Epithelial cell of proximal tubule (primary cell): ENCODE data around the gene TPM4. TPM values are rescaled to one million over a fixed set of nuclear protein-coding genes. Genes with fewer than 3 reads are reported as not detected.

Source experiments
- DNase-seq: peaks from one replicate; pipeline ENCODE4 v3.0.0-alpha.2; 2011; ENCODE audit warnings: low read depth
- H3K4me3 ChIP-seq: 2 replicates; pipeline ENCODE4 v1.5.1; 2011; ENCODE audit warnings: low read depth, mild to moderate bottlenecking, low read length
- total RNA-seq: library from RNA; depleted of rRNA; stranded (reverse); fragments of >200 nt; gene quantifications from 2 replicates; pipeline ENCODE4 v1.2.3, GENCODE V29; 2015
- TF ChIP-seq, protein P1 (sequence below): conservative IDR thresholded peaks from 2 replicates; pipeline ENCODE4 v1.5.1; 2012; ENCODE audit warnings: low read depth, mild to moderate bottlenecking, low read length

Gene TPM4
- total RNA-seq, 1 donor from 2014 or later = 968 TPM

DNA sequence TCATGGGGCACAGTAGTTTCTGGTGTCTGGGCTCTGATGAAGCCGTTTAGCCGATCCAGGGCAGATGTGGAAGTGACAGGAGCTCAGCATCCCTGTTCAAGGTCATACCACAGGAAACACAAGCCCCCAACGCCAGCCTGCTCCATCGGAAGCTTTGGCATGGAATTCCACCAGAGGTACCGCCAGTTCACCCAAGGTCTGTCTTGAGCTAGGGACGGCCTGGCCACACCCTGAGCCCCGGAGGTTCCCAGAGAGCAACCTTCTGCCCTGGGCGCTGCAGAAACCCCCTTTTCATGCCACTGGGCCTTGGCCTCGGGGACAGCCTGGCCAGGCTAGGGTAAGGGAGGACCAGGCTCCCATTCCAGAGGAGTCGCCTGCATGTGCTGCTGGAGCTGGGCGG is 39.4 kb upstream of the TPM4 start:
- no peak for DNase-seq
- no peak overlapping the region for H3K4me3 ChIP-seq
- TF ChIP-seq, protein P1, sequence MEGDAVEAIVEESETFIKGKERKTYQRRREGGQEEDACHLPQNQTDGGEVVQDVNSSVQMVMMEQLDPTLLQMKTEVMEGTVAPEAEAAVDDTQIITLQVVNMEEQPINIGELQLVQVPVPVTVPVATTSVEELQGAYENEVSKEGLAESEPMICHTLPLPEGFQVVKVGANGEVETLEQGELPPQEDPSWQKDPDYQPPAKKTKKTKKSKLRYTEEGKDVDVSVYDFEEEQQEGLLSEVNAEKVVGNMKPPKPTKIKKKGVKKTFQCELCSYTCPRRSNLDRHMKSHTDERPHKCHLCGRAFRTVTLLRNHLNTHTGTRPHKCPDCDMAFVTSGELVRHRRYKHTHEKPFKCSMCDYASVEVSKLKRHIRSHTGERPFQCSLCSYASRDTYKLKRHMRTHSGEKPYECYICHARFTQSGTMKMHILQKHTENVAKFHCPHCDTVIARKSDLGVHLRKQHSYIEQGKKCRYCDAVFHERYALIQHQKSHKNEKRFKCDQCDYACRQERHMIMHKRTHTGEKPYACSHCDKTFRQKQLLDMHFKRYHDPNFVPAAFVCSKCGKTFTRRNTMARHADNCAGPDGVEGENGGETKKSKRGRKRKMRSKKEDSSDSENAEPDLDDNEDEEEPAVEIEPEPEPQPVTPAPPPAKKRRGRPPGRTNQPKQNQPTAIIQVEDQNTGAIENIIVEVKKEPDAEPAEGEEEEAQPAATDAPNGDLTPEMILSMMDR = no peak

DNA sequence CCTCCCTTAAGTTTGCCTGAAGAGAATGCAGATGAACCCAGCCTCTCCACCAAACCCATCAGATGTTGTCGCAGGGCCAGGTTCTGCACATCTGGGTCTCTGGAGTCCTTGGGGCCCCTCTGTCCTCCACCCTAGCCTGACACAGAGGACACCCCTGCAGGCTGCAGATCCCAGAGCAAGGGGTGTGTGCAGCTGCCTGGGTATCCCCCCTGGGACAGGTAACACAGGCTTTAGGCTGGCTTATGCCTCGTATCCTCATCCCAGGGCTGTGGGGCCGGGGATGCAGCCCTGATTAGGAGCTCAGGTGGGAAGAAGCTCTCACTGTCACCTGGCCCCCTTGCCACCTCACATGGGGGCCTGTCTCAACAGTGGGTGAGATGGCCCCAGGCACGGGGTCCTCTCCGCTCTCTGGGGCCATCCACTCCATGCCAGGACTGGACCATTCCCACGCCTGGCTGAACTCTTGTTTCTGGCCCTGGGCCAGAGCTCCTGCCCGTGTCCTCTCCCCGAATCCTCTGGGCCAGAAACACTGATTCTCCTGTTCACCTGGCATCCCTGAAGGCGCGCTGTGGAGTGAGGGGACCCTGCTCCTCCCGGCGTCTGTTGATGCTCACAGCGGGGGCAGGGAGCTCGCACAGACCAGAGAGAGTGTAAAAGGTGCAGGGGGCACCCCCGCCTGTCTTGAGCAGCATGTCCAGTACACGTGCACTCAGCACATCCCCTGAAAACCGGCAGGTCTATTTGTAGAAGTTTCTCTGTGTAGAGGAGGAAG is 38.7 kb upstream of the TPM4 start:
- TF ChIP-seq, protein P1 = no peak
- H3K4me3 ChIP-seq = no peak overlapping the region

DNA sequence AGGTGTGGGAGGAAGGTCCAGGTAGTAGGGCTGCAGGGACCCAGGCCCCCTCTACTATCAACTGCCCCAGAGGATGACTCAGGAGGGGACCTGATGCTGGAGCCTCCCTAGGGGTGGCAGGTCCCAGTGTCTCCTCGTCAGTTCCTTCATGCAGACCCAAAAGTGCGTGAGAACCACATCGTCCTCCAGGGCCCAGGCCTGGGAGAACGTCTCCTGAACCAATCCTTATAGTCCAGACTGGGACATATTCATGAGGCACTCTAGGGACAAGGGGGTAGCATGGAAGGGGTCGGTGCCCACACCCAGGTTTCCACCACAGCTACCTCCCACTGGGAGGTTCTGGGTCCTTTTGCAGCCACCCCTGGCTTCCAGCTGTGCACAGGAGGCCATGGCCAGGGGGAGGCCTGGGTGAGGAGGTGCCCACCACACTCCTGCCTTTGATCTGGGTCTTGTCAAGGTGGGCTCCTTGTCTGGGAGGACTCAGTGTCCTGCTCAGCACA is 38.0 kb upstream of the TPM4 start:
- TF ChIP-seq, protein P1 = no peak
- DNase-seq = no peak

More for the DNA sequence above, 38.7 kb upstream of the TPM4 start:
- DNase-seq = no peak

DNA sequence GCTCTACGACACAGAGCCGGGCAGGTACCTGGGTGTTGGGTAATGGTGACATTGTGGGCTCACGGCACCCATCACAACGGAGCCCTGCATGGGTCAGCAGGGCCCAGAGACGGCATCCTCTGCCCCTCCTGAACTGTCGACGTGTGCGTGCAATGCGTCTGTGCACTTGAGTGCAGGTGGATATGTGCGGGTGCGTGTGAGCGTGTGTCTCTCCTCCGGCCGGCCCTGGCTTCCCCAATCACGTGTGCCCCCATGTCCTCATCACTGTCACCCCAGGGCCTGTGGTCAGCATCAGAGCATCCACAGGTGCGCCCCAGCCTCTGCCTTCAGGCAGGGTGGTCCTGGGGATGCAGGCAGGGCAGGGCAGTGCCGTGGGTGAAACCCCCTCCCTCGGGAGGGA is 37.2 kb upstream of the TPM4 start:
- TF ChIP-seq, protein P1 = no peak
- no peak for DNase-seq
- H3K4me3 ChIP-seq = no peak overlapping the region

More for the DNA sequence above, 38.0 kb upstream of the TPM4 start:
- no peak overlapping the region for H3K4me3 ChIP-seq

DNA sequence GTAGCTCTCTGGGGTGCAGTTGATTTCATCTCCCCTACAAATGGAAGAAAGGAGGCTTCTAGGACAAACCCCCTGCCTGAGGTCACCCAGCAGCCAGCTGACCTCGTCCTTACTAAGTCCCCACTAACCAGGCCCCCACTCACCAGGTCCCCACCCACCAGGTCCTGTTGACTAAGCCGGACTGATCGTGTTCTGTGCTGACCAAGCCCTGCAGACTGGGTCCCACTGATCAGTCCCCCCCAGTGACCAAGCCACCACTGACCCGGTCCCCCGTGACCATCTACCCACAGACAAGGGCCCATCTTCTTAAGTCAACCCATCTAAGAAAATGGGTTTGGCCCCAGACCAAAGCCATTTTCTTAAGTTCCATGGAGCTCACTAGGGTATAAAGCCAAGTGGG is 36.8 kb upstream of the TPM4 start:
- TF ChIP-seq, protein P1 = no peak
- DNase-seq = no peak
- H3K4me3 ChIP-seq = no peak overlapping the region

DNA sequence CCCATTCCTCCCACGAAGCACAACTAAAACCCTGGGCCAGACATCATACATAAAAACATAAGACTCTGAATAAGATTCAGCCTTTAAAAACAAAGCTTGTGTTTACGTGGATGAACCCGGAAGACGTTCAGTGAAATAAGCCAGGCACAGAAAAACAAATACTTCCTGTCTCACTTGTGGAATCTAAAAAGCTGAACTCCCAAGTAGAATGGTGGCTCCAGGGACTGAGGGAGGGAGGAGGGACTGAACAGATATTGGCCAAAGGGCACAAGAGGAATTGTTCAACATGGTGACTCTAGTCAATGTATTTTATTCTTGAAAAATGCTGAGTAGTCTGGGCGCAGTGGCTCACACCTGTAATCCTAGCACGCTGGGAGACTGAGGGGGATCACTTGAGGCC is 35.7 kb upstream of the TPM4 start:
- H3K4me3 ChIP-seq = no peak overlapping the region
- TF ChIP-seq, protein P1 = no peak
- DNase-seq = no peak
